CD4-positive, alpha-beta memory T cell (primary cell): ENCODE data around the gene ANKMY1. TPM values are rescaled to one million over a fixed set of nuclear protein-coding genes. Genes with fewer than 3 reads are reported as not detected.

Source experiments
- CTCF ChIA-PET: fragments of 350-600 bp; sonication (Branson Sonifier 250); formaldehyde crosslinking; loops from one replicate; lab custom pipeline; 2021; ENCODE audit warnings: inconsistent platforms; ENCODE audit not compliant: partially characterized antibody; lab: Charles Lee
- POLR2A ChIA-PET: fragments of 350-600 bp; sonication (Branson Sonifier 250); formaldehyde crosslinking; loops from one replicate; lab custom pipeline; 2021; ENCODE audit not compliant: partially characterized antibody; lab: Charles Lee
- DNase-seq, 5 donors: peaks; one replicate each; pipeline versions ENCODE4 v3.0.0 to v3.0.0-alpha.2; 2020 to 2022; ENCODE audit warnings: mixed read lengths in 1 of 5
- H3K27ac ChIP-seq: one replicate; pipeline ENCODE4 v1.7.0; 2013; ENCODE audit warnings: low read depth, low read length
- H3K27me3 ChIP-seq: 2 replicates; pipeline ENCODE4 v1.7.0; 2013; ENCODE audit warnings: mild to moderate bottlenecking, low read length, moderate library complexity; ENCODE audit not compliant: insufficient read depth
- H3K36me3 ChIP-seq: 2 replicates; pipeline ENCODE4 v1.7.0; 2013; ENCODE audit warnings: mild to moderate bottlenecking, low read length, moderate library complexity; ENCODE audit not compliant: insufficient read depth
- H3K4me1 ChIP-seq: 2 replicates; pipeline ENCODE4 v1.7.0; 2013; ENCODE audit warnings: mild to moderate bottlenecking, low read length, moderate library complexity; ENCODE audit not compliant: insufficient read depth
- H3K4me3 ChIP-seq, 2 donors: one replicate each; pipeline ENCODE4 v1.7.0; 2013; ENCODE audit warnings: low read length in 2 of 2, mild to moderate bottlenecking in 1 of 2
- H3K9me3 ChIP-seq, 2 donors: one replicate each; pipeline ENCODE4 v1.7.0; 2013; ENCODE audit warnings: low read length in 2 of 2, control low read depth in 1 of 2; ENCODE audit not compliant: control insufficient read depth in 1 of 2
- H3K27ac Mint-ChIP-seq, 7 donors: one replicate each; pipeline ENCODE4 v1.8.0; 2020 to 2021; ENCODE audit warnings: mixed read lengths in 7 of 7, mild to moderate bottlenecking in 6 of 7, inconsistent platforms in 3 of 7, moderate library complexity in 3 of 7
- H3K27me3 Mint-ChIP-seq, 2 donors: one replicate each; pipeline ENCODE4 v1.8.0; 2020 to 2021; ENCODE audit warnings: mixed read lengths in 2 of 2
- H3K36me3 Mint-ChIP-seq, 2 donors: one replicate each; pipeline ENCODE4 v1.8.0; 2020 to 2021; ENCODE audit warnings: mixed read lengths in 2 of 2, inconsistent platforms in 1 of 2, mild to moderate bottlenecking in 1 of 2
- H3K4me1 Mint-ChIP-seq, 4 donors: one replicate each; pipeline ENCODE4 v1.8.0; 2020 to 2021; ENCODE audit warnings: mixed read lengths in 4 of 4, mild to moderate bottlenecking in 1 of 4
- H3K4me3 Mint-ChIP-seq, 8 donors: one replicate each; pipeline ENCODE4 v1.8.0; 2020 to 2021; ENCODE audit warnings: mixed read lengths in 8 of 8, mild to moderate bottlenecking in 7 of 8, moderate library complexity in 6 of 8, inconsistent platforms in 3 of 8
- H3K9me3 Mint-ChIP-seq, 8 donors: one replicate each; pipeline ENCODE4 v1.8.0; 2020 to 2021; ENCODE audit warnings: mixed read lengths in 8 of 8, mild to moderate bottlenecking in 5 of 8, inconsistent platforms in 3 of 8, moderate library complexity in 1 of 8
- intact Hi-C: fragments of 100-400 bp; cut with micrococcal nuclease; formaldehyde crosslinking; loops from one replicate; pipeline ENCODE4 v1.15.1; 2023
- polyA plus RNA-seq, 2 donors: library from polyadenylated mRNA; unstranded; fragments of 300-500 nt; fragmentation: Illumina TruSeq; gene quantifications; one replicate each; pipeline ENCODE4 v1.2.3, GENCODE V29; 2021
- total RNA-seq, 2 experiments: library from RNA; stranded (reverse); gene quantifications; one replicate each; pipeline ENCODE4 v1.2.3, GENCODE V29; 2021

The ANKMY1 gene, protein sequence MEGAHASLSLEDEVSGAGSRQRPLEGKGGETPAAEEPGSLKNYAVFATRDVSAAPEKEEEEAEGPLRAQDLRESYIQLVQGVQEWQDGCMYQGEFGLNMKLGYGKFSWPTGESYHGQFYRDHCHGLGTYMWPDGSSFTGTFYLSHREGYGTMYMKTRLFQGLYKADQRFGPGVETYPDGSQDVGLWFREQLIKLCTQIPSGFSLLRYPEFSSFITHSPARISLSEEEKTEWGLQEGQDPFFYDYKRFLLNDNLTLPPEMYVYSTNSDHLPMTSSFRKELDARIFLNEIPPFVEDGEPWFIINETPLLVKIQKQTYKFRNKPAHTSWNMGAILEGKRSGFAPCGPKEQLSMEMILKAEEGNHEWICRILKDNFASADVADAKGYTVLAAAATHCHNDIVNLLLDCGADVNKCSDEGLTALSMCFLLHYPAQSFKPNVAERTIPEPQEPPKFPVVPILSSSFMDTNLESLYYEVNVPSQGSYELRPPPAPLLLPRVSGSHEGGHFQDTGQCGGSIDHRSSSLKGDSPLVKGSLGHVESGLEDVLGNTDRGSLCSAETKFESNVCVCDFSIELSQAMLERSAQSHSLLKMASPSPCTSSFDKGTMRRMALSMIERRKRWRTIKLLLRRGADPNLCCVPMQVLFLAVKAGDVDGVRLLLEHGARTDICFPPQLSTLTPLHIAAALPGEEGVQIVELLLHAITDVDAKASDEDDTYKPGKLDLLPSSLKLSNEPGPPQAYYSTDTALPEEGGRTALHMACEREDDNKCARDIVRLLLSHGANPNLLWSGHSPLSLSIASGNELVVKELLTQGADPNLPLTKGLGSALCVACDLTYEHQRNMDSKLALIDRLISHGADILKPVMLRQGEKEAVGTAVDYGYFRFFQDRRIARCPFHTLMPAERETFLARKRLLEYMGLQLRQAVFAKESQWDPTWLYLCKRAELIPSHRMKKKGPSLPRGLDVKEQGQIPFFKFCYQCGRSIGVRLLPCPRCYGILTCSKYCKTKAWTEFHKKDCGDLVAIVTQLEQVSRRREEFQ
- total RNA-seq (10 to 100 TPM; 71.4 to 84.8 TPM), polyA plus RNA-seq (10 to 100 TPM in 1 of 2 donors, 1 to 10 TPM in 1; 9.4 to 15.2 TPM)

DNA sequence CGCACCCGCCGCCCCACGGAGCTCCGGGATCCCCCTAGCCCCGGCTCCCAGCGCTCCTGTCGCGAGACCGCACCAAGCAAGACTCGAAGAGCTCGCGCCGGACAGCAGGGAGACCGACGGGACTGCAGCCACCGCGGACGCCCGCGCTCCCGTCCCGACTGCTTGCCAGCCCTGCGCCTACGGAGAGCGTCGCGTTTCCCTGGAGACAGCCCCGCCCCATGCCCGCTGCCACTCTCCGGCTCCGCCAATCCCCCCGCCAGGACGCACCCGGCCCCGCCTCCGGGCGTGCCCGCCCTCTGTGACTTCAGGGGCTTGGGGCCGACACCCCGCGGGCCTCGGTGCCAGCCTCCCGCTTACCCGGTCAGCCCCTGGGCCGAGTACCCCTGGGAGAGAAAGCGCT is at the start of gene ANKMY1:
TSS of gene ANKMY1 (minus strand) at position 181 of the 400 bp plus-strand sequence. CDS start 653 bp downstream, outside the sequence.
- intact Hi-C loops, result no loop called here
- peak within 1 kb of the TSS; percentile 67 to 89 (median 84) for H3K4me3 Mint-ChIP-seq
- Histone ChIP-seq H3K9me3 (no peaks in the 10 kb centered on the region), H3K27me3 (no peaks in the 10 kb centered on the region), H3K4me1 (peaks cover 56% of the 10 kb centered on the region), H3K36me3 (peaks cover 14% of the 10 kb centered on the region), H3K27ac (no peak within 1 kb of the TSS), H3K4me3 (no peak within 1 kb of the TSS)
- ChIA-PET CTCF (interaction anchor here (1.2 to 5.2 kb wide), 4 partner anchors 8 to 44 kb away, joined by 3 to 26 read pairs (median 16); partner anchors contain the start of gene CAPN10), POLR2A (interaction anchor here (1.4 to 20.6 kb wide), 3 partner anchors 15 to 29 kb away, joined by 13 to 461 read pairs (median 249); partner anchors contain the start of genes CAPN10 and RNPEPL1)
- H3K36me3 Mint-ChIP-seq, result peaks cover 10 to 33% of the 10 kb centered on the region in 2 donors
- H3K9me3 Mint-ChIP-seq, result peaks cover 0 to 3% (median 0%) of the 10 kb centered on the region in 8 donors
- no peaks in the 10 kb centered on the region for H3K27me3 Mint-ChIP-seq
- peak within 1 kb of the TSS in 6 of 7 donors; percentile 39 to 99 (median 75) for H3K27ac Mint-ChIP-seq
- peaks cover 28 to 59% (median 44%) of the 10 kb centered on the region in 4 donors for H3K4me1 Mint-ChIP-seq
- peak; percentile 52 to 60 (median 57) for DNase-seq

DNA sequence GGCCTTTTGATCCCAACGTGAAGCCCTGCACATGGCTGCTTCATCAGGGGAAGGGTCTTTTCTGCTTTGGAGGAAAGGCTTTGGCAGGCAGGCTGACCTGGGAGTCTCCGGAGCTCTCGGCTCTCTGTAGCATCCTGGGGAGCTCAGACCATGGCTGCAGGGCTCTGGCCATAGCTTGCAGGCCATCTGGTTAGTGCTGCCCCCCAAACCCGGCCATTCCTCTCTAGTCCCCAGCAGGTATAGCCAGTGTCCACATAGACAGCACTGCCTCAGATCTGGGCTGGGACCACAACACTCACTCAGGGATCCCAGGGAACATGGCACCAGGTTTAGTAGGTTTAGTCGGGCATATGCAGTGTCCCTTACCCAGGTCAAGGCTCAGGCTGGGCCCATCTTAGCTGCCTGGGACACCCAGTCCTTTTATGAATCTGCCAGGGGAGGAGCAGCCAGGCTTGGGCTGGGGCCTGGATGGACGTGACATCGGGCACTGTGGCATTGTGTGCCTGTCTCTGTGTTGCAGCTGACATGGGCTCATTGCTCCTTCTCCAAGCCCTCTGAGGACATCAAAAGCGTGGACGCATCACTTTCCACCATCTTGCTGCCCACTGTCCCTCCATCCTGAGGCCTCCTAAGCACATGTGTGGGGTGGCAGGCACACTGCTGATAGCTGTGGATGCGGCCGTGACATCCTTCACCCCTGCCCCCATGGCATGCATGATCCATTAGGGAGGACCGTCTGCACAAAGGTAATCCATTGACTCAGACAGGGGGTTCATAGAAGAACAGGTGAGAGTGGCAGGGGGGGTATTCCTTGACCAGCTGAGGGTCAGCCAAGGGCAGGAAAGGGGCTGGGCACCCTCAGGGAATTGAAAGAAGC is 48.3 kb upstream of the ANKMY1 start:
- ChIA-PET POLR2A (interaction anchor here (1.1 to 1.2 kb wide), 2 partner anchors 16 to 41 kb away, joined by 3 to 4 read pairs; no protein-coding TSS in a partner anchor), CTCF (interaction anchor here (1.5 to 2.0 kb wide), 2 partner anchors 9 to 92 kb away, joined by 3 to 6 read pairs; no protein-coding TSS in a partner anchor)
- Histone ChIP-seq H3K27ac (no peak overlapping the region), H3K4me3 (no peak overlapping the region), H3K27me3 (no peaks in the 10 kb centered on the region), H3K36me3 (no peaks in the 10 kb centered on the region), H3K9me3 (no peaks in the 10 kb centered on the region), H3K4me1 (no peaks in the 10 kb centered on the region)
- no peak overlapping the region for H3K4me3 Mint-ChIP-seq
- peak overlapping the region in 1 of 7 donors; percentile 4 for H3K27ac Mint-ChIP-seq
- no peaks in the 10 kb centered on the region for H3K27me3 Mint-ChIP-seq
- peaks cover under 1 to 5% of the 10 kb centered on the region in 2 donors for H3K36me3 Mint-ChIP-seq
- DNase-seq, result no peak
- H3K9me3 Mint-ChIP-seq, result no peaks in the 10 kb centered on the region
- H3K4me1 Mint-ChIP-seq, result peaks cover 0 to 1% (median 0%) of the 10 kb centered on the region in 4 donors
- intact Hi-C loops, result no loop called here

DNA sequence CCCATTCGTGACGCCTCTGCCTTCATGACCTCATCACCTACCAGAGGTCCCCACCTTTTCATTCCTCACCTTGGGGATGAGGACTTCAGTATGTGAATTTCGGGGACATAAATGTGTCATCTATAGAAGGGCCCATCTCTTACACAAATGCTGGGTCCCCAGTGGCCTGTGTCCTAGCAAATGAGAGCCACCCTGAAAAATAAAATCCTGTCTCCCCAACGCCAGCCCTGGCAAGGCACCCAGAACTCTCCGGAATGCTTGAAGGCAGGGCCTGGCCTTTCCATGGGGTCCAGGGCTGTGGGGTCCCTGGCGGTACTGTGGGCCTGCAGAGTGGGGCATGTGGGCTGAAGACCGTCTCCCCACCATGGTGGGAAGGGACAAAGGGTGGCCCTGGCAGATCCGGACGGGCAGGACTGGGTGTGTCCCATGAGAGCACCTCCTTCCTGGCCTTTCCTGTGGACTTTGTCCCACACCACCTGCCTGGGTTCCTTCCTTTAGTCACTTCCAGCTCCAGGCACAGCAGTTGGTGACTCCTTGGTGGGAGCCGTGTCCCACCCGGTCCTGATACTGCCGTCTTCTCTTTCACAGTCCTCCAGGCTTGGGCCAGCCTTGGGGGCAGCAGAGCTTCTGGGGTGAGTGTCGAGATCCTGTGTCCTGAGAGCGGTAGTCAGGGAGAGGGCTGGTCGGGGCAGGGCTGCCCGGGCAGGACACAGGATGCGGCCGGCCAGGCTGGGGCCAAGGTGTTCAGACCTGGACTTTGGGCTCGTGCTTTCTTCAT is 47.3 kb upstream of the ANKMY1 start:
- H3K9me3 Mint-ChIP-seq, result no peaks in the 10 kb centered on the region
- no peak overlapping the region for H3K27ac ChIP-seq
- no peak overlapping the region for H3K4me3 ChIP-seq
- no peaks in the 10 kb centered on the region for H3K27me3 ChIP-seq
- H3K9me3 ChIP-seq, result no peaks in the 10 kb centered on the region
- no peaks in the 10 kb centered on the region for H3K4me1 ChIP-seq
- intact Hi-C loops, result no loop called here
- H3K27me3 Mint-ChIP-seq, result no peaks in the 10 kb centered on the region
- CTCF ChIA-PET, result interaction anchor here (1.5 to 2.0 kb wide), 2 partner anchors 8 to 91 kb away, joined by 3 to 6 read pairs; no protein-coding TSS in a partner anchor
- H3K4me1 Mint-ChIP-seq, result peaks cover 0 to 1% (median 0%) of the 10 kb centered on the region in 4 donors
- POLR2A ChIA-PET, result no interaction called here
- peak overlapping the region in 1 of 7 donors; percentile 4 for H3K27ac Mint-ChIP-seq
- H3K36me3 Mint-ChIP-seq, result peaks cover 0 to 5% of the 10 kb centered on the region in 2 donors
- no peak overlapping the region for H3K4me3 Mint-ChIP-seq
- DNase-seq, result no peak
- H3K36me3 ChIP-seq, result no peaks in the 10 kb centered on the region

DNA sequence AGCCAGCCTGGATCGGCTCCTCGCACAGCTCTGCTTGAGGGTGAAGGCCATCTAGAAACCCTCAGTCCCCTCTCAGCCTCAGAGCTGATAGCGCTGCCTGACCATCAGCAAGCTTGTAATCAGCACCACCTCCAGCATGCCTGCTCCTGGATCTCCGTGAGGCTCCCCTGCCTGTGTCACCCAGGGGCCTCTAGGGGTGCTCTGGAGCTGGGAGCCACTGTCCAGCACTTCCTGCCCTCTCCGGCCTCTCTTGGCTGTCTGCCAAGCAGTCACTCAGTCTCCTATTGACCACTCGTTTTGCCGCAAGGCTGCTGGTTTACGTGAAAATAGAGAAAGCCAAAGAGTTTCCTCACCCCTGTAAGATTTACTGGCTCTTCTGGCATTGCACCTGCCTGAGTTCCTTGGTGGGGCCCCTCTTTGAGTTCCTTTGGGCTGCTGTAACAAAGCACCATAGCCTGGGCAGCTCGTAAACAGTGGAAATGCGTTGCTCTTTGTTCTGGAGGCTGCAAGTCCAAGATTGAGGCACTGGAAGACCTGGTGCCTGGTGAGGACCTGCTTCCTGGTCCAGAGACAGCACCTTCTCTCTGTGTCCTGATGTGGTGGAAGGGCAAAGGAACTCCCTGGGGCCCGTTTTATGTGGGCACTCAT is 46.6 kb upstream of the ANKMY1 start:
- intact Hi-C loops, result no loop called here
- Mint-ChIP-seq H3K9me3 (no peaks in the 10 kb centered on the region), H3K36me3 (peaks cover 0 to 12% of the 10 kb centered on the region in 2 donors), H3K27me3 (no peaks in the 10 kb centered on the region), H3K4me3 (no peak overlapping the region), H3K27ac (no peak overlapping the region), H3K4me1 (peaks cover 0 to 1% (median 0%) of the 10 kb centered on the region in 4 donors)
- no peaks in the 10 kb centered on the region for H3K4me1 ChIP-seq
- no peak for DNase-seq
- no peak overlapping the region for H3K4me3 ChIP-seq
- CTCF ChIA-PET, result no interaction called here
- H3K27me3 ChIP-seq, result no peaks in the 10 kb centered on the region
- POLR2A ChIA-PET, result no interaction called here
- no peaks in the 10 kb centered on the region for H3K9me3 ChIP-seq
- H3K36me3 ChIP-seq, result peaks cover 1% of the 10 kb centered on the region
- H3K27ac ChIP-seq, result no peak overlapping the region

DNA sequence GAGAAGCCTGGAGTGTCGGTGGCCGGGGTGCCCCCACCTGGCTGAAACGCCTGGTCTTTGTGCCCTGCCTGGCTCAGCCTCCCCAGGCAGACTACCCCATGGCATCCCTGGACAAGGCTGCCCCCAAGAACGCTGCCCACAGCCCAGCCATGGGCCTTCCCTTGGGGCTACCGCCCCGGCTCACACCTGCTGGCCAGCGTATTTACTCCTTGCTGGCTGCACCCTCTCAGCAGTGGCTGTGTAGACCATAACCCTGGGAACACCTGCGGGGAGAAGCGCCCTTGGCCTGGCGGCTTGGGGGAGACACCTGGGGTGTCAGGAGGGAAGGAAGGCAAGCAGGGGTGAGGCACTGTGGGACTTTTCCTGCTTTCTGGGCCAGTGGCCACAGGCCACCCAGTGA is 46.1 kb upstream of the ANKMY1 start:
- intact Hi-C loops, result no loop called here
- Histone ChIP-seq H3K36me3 (peaks cover 3% of the 10 kb centered on the region), H3K4me3 (no peak overlapping the region), H3K27ac (no peak overlapping the region), H3K27me3 (no peaks in the 10 kb centered on the region), H3K4me1 (no peaks in the 10 kb centered on the region), H3K9me3 (no peaks in the 10 kb centered on the region)
- ChIA-PET POLR2A (no interaction called here), CTCF (no interaction called here)
- H3K4me1 Mint-ChIP-seq, result no peaks in the 10 kb centered on the region
- peaks cover 0 to 17% of the 10 kb centered on the region in 2 donors for H3K36me3 Mint-ChIP-seq
- no peaks in the 10 kb centered on the region for H3K27me3 Mint-ChIP-seq
- no peak overlapping the region for H3K4me3 Mint-ChIP-seq
- H3K9me3 Mint-ChIP-seq, result no peaks in the 10 kb centered on the region
- DNase-seq, result no peak
- H3K27ac Mint-ChIP-seq, result no peak overlapping the region
